GM23338 (cell line): ENCODE data around the gene DMBX1. TPM values are rescaled to one million over a fixed set of nuclear protein-coding genes. Genes with fewer than 3 reads are reported as not detected.

Source experiments
- ATAC-seq: fragments of 200-7000 bp; cut with Tn5 transposase; 3 replicates; pipeline ENCODE4 v1.9.1; 2020
- DNase-seq: peaks from one replicate; pipeline ENCODE4 v3.0.0-alpha.2; 2015; ENCODE audit warnings: low spot score
- H2AFZ ChIP-seq: fragments of 200-600 bp; sonication (generic); 2 replicates; pipeline ENCODE4 v1.8.0; 2016; ENCODE audit warnings: antibody characterized with exemption, mild to moderate bottlenecking, moderate library complexity
- H3F3A ChIP-seq: fragments of 200-600 bp; sonication (generic); replicated peaks from 2 replicates; pipeline ENCODE4 v1.8.0; 2017; ENCODE audit warnings: antibody characterized with exemption, mixed run types, low read depth
- H3K27ac ChIP-seq: fragments of 200-600 bp; sonication (generic); 2 replicates; pipeline ENCODE4 v1.6.1; 2016; ENCODE audit warnings: low read depth
- H3K27me3 ChIP-seq: fragments of 200-600 bp; sonication (generic); 2 replicates; pipeline ENCODE4 v1.8.0; 2016; ENCODE audit warnings: mild to moderate bottlenecking, mixed run types, moderate library complexity; ENCODE audit not compliant: insufficient read depth
- H3K36me3 ChIP-seq: fragments of 200-600 bp; sonication (generic); 2 replicates; pipeline ENCODE4 v1.8.0; 2016; ENCODE audit warnings: mild to moderate bottlenecking; ENCODE audit not compliant: insufficient read depth
- H3K4me1 ChIP-seq: fragments of 200-600 bp; sonication (generic); 2 replicates; pipeline ENCODE4 v1.8.0; 2016; ENCODE audit warnings: mild to moderate bottlenecking, moderate library complexity; ENCODE audit not compliant: insufficient read depth
- H3K4me2 ChIP-seq: fragments of 200-600 bp; sonication (generic); 2 replicates; pipeline ENCODE4 v1.7.1; 2017; ENCODE audit warnings: mixed run types
- H3K4me3 ChIP-seq: fragments of 200-600 bp; sonication (generic); 2 replicates; pipeline ENCODE4 v1.6.1; 2016; ENCODE audit warnings: mixed run types
- H3K79me2 ChIP-seq: fragments of 200-600 bp; sonication (generic); replicated peaks from 2 replicates; pipeline ENCODE4 v1.8.0; 2017; ENCODE audit warnings: mild to moderate bottlenecking; ENCODE audit not compliant: insufficient read depth
- H3K9me2 ChIP-seq: fragments of 200-600 bp; sonication (generic); 2 replicates; pipeline ENCODE4 v1.8.0; 2017; ENCODE audit not compliant: insufficient read depth
- H4K20me1 ChIP-seq: fragments of 200-600 bp; sonication (generic); replicated peaks from 2 replicates; pipeline ENCODE4 v1.8.0; 2017; ENCODE audit warnings: mild to moderate bottlenecking; ENCODE audit not compliant: insufficient read depth
- H3K27ac Mint-ChIP-seq: 2 replicates; pipeline ENCODE4 v1.8.0; 2020; ENCODE audit warnings: inconsistent platforms, mild to moderate bottlenecking, moderate library complexity, mixed read lengths
- H3K27me3 Mint-ChIP-seq: 3 replicates; pipeline ENCODE4 v1.8.0; 2022; ENCODE audit warnings: low read depth, mild to moderate bottlenecking, moderate library complexity, mixed read lengths, inconsistent platforms; ENCODE audit not compliant: insufficient read depth, poor library complexity
- H3K36me3 Mint-ChIP-seq: 3 replicates; pipeline ENCODE4 v1.8.0; 2021; ENCODE audit warnings: low read depth, mild to moderate bottlenecking, inconsistent platforms, moderate library complexity, mixed read lengths
- H3K4me1 Mint-ChIP-seq: 3 replicates; pipeline ENCODE4 v1.8.0; 2020; ENCODE audit warnings: mild to moderate bottlenecking, inconsistent platforms, mixed read lengths
- H3K4me3 Mint-ChIP-seq: 3 replicates; pipeline ENCODE4 v1.8.0; 2021; ENCODE audit warnings: moderate library complexity, mild to moderate bottlenecking, inconsistent platforms, mixed read lengths
- H3K9me3 Mint-ChIP-seq: 3 replicates; pipeline ENCODE4 v1.8.0; 2020; ENCODE audit warnings: moderate library complexity, mild to moderate bottlenecking, inconsistent platforms, mixed read lengths
- CREB1 ChIP-seq: fragments of 250-450 bp; sonication (Bioruptor Pico); IDR thresholded peaks from 2 replicates; pipeline ENCODE4 v1.5.0; 2020; ENCODE audit warnings: low read depth, mild to moderate bottlenecking, moderate library complexity
- CTCF ChIP-seq, 2 experiments: fragments of 200-600 bp in 1 of 2; sonication (generic) in 1 of 2; conservative IDR thresholded peaks; 2 replicates each; pipeline versions ENCODE4 v1.5.1 to v1.6.1; 2016 to 2017; ENCODE audit warnings: antibody characterized with exemption in 2 of 2, low read depth in 2 of 2, mild to moderate bottlenecking in 2 of 2, moderate library complexity in 1 of 2
- EZH2 ChIP-seq: fragments of 200-600 bp; sonication (generic); IDR thresholded peaks from one replicate; pipeline ENCODE4 v1.8.0; 2017; ENCODE audit warnings: antibody characterized with exemption, mild to moderate bottlenecking, low read depth; ENCODE audit not compliant: unreplicated experiment
- JUNB ChIP-seq: IDR thresholded peaks from one replicate; pipeline ENCODE4 v1.6.1; 2016; ENCODE audit warnings: antibody characterized with exemption; ENCODE audit not compliant: unreplicated experiment
- ZNF331 ChIP-seq: fragments of 250-450 bp; sonication (Bioruptor Pico); IDR thresholded peaks from 2 replicates; pipeline ENCODE4 v1.5.0; 2020; ENCODE audit warnings: low read depth, mild to moderate bottlenecking, moderate library complexity
- polyA plus RNA-seq: library from polyadenylated mRNA; unstranded; fragments of >200 nt; fragmentation: Nextera tagmentation; extraction: Ambion mirVana; gene quantifications from 2 replicates; pipeline ENCODE4 v1.2.1, GENCODE V29; 2016
- total RNA-seq: library from RNA; depleted of rRNA; stranded (reverse); fragments of >200 nt; shearing (Covaris generic); gene quantifications from 2 replicates; pipeline ENCODE4 v1.2.3, GENCODE V29; 2014

DMBX1 gene
- total and polyA plus RNA-seq, 2 experiments from 2014 or later = 0.11 TPM; not detected in 1

- no peak for TF ChIP-seq ZNF331 (CRISPR knock-in tag)
- peak; percentile 90 for TF ChIP-seq EZH2
- TF ChIP-seq CTCF (conservative IDR thresholded peaks at IDR 0.05; ENCODE audit: low read depth in 2 of 2) = peak; percentile 97 to 98
- TF ChIP-seq CREB1 (CRISPR knock-in tag) = no peak
Observed at GRCh38 chr1:46446646-46447498, 42.8 kb upstream of the DMBX1 start (continued).

GRCh38 chr1:46447499-46448108 is 42.0 kb upstream of the DMBX1 start:
- H3K4me3 ChIP-seq = peak overlapping the region; percentile 76
- no peak overlapping the region for H3K27ac ChIP-seq
- no peak overlapping the region for H2AFZ ChIP-seq
- Mint-ChIP-seq H3K9me3 (no peaks in the 10 kb centered on the region), H3K36me3 (no peaks in the 10 kb centered on the region; the same call in 2 of the 3 replicates), H3K27ac (no peak overlapping the region), H3K27me3 (peaks cover 66% of the 10 kb centered on the region), H3K4me3 (peak overlapping the region; percentile 66), H3K4me1 (peaks cover 38% of the 10 kb centered on the region)
- ATAC-seq (peak; percentile 9), DNase-seq (peak; percentile 57)
- no peaks in the 10 kb centered on the region for H3K36me3 ChIP-seq
- H3K27me3 ChIP-seq = peaks cover 93% of the 10 kb centered on the region
- no peaks in the 10 kb centered on the region for H3K9me2 ChIP-seq
- no peaks in the 10 kb centered on the region for H3K79me2 ChIP-seq
- H3F3A ChIP-seq = peaks cover 28% of the 10 kb centered on the region
- TF ChIP-seq ZNF331 (CRISPR knock-in tag) = no peak
- peak; percentile 66 for TF ChIP-seq EZH2
- H4K20me1 ChIP-seq = peaks cover 5% of the 10 kb centered on the region; the same call in 1 of the 2 replicates
- H3K4me2 ChIP-seq = peak overlapping the region; percentile 96
- peaks cover 41% of the 10 kb centered on the region for H3K4me1 ChIP-seq

GRCh38 chr1:46448109-46448911 is 41.3 kb upstream of the DMBX1 start:
- Histone ChIP-seq H3K36me3 (no peaks in the 10 kb centered on the region), H3F3A (peaks cover 24% of the 10 kb centered on the region), H3K4me2 (peak overlapping the region; percentile 96), H2AFZ (peak overlapping the region; percentile 92; the same call in 1 of the 2 replicates), H3K4me3 (peak overlapping the region; percentile 76), H3K27me3 (peaks cover 100% of the 10 kb centered on the region), H4K20me1 (peaks cover 5% of the 10 kb centered on the region; the same call in 1 of the 2 replicates), H3K79me2 (no peaks in the 10 kb centered on the region), H3K4me1 (peaks cover 48% of the 10 kb centered on the region), H3K9me2 (no peaks in the 10 kb centered on the region), H3K27ac (no peak overlapping the region)
- H3K4me3 Mint-ChIP-seq = peak overlapping the region; percentile 77
- H3K36me3 Mint-ChIP-seq = no peaks in the 10 kb centered on the region; the same call in 2 of the 3 replicates
- no peak overlapping the region for H3K27ac Mint-ChIP-seq
- DNase-seq = peak; percentile 95
- peaks cover 44% of the 10 kb centered on the region for H3K4me1 Mint-ChIP-seq
- peak; percentile 65 for ATAC-seq
- H3K27me3 Mint-ChIP-seq = peaks cover 66% of the 10 kb centered on the region
- H3K9me3 Mint-ChIP-seq = no peaks in the 10 kb centered on the region
- no peak for TF ChIP-seq ZNF331 (CRISPR knock-in tag)
- no peak for TF ChIP-seq CTCF (conservative IDR thresholded peaks at IDR 0.05; ENCODE audit: low read depth in 2 of 2)
- TF ChIP-seq JUNB = no peak
